GM12801 (cell line): ENCODE data around the gene KCNQ1.

Source experiments
- CTCF ChIP-seq: IDR thresholded peaks from one replicate; pipeline ENCODE4 v1.5.1; 2011; ENCODE audit warnings: control low read depth; ENCODE audit not compliant: insufficient read length; ENCODE audit errors: extremely low read depth

The KCNQ1 gene

DNA sequence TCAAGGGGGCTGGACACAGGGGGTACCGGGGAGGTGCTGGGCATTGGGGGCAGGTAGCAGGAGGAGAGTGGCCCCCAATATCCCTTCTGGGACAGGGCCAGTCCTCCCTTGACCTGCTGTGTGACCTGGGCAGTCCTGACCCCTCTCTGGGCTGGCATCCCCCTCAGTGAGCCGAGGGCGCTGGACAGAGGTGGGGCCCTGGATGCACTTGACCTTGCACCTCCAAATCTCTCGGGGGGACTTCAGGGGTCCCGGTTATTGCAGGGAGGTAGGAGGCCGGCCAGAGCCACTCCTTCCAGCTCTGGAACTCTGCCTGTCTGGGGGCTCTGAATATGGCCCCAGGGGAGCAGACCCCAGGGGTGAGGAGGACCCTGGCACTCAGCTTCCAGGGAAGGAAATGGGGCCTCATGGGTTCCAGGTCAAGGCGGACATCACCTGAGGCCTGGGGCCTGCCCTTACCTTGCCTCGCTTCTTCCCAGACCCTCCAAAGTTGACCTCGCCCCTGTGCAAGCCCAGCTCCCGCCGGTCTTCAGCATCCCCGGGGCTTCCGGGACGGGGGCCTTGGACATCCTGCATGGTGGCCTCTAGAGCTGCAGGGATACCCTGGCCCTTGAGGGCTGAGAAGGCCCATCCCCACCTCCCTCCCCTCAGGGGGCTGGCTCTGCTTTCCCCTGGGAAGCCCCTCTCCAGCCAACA lies 22.2 kb upstream of the KCNQ1 start:
- no peak for TF ChIP-seq CTCF

GRCh38 chr11:2423157-2424025 lies 21.4 kb upstream of the KCNQ1 start:
- no peak for TF ChIP-seq CTCF

DNA sequence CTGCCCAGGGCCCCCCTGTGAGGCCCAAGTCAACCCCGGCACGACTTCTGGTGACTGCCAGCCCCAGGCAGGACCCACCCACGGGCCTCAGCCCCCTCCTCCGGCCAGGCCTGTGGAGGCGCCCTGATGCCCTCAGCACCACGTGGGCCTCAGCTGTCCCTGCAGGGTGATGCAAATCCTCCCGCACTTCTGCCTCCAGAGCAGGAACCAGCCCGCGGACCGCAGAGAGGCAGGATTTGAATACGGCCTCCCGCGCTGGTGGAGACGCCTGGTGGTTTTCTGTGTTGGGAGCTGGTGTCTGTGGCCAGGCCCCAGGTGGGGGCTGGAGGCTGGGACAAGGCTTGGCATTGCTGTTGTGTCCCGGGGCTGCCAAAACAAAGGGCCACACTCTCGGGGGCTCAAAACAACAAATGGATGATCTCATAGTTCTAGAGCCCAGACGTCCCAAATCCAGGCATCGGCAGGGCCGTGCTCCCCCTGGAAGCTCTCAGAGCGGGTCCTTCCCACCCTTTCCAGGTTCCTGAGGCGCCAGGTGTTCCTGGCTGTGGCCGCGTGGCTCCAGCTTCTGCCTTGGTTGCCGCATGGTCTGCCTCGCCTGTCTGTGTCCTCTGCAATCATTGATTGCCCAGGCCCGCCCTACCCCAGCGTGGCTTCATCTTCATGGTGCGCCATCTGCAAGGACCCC lies 19.9 kb upstream of the KCNQ1 start:
- no peak for TF ChIP-seq CTCF

DNA sequence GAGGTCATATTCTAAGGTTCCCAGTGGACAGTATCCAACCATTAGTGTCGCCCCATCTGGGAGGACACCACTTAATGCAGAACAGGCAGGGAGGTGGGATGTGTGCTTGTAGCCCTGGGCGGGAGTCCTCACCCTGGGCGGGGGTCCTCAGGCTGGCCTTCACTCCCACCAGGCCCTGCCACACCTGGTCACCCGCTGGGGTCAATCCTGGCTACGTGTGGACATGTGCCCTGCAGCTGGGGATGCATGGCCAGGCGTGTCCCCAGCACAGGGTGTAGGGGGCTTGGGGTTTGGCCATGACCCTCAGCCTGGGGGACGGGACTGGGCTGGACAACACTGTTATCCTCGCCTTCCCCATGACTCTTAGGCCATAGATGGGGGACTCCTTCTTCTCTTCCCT lies 19.3 kb upstream of the KCNQ1 start:
- TF ChIP-seq CTCF = no peak

GRCh38 chr11:2426221-2426620 lies 18.6 kb upstream of the KCNQ1 start:
- TF ChIP-seq CTCF = no peak

DNA sequence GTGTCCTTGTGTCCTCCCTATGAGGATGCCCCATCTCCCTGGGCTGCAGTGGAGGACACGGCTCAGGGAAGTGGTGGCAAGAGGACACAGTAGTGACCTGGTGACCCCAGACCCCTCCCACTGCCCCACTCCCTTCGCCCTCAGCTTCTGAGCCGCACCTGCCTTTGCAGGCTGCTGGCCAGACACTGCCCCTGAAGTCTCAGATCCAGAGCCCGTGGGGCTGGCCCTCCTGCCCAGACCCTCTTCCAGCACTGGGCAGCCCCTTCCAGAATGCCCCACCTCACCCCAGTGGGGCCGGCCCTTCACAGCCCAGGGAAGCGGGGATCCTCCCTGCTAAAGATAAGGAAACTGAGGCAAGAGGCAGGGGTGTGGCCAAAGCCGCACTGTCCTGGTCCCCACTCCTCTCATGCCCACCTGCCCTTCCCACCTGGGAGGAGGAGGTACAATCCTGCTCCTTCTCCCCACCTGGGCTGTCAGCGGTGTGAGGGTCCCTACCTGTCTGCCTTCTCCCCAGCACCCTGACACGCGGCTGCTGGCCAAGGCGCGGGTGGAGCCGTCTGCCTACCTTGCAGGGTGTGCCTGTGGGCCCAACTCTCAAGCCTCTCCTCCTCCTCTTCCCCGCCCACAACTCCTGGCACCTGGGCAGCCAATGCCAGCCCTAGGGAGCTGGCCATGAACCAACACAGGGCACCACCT lies 17.8 kb upstream of the KCNQ1 start:
- no peak for TF ChIP-seq CTCF
